Measurements from ENCODE around the gene CCL11. TPM values are rescaled to one million over a fixed set of nuclear protein-coding genes. Genes with fewer than 3 reads are reported as not detected.
A peak's percentile ranks its signal among the peaks of the same experiment; 100 is the strongest.

CCL11 gene
- total and polyA plus RNA-seq, 11 donors = 0.23 to 43.1 (median 2.4) TPM

DNA sequence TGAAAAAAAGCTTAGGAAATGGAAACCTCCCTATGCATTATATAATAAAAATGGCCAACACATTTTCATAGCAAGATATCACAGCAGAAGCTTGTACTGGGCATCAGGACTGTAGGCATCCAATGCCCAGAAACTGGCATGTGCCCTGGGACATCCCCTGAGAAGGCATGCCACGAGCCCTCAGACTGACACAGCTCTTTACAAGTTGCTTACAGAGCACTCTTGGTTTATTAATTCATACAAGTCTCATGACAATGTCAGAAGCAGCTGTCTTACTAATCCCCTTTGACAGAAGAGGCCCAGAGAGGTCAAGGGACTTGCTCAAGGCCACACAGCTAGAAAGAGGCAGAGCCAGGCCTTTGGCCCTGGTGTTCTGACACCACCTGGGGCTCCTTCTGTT lies 36.1 kb upstream of the CCL11 start:
- intact Hi-C loops (cut with DNase I) = no loop called here
- no peaks in the 10 kb centered on the region for H3K27me3 ChIP-seq
- no peak overlapping the region for H3K4me3 ChIP-seq
- no peaks in the 10 kb centered on the region for H3K9me3 ChIP-seq
- WGBS, 4 donors = 38 to 75% (median 48%) methylated on average over 1 of the region's 1 CpG
- DNase-seq (peak in 1 of 5 donors; percentile 62), ATAC-seq (no peak)
- TF ChIP-seq CTCF (IDR thresholded peaks at IDR 0.05) (no peak), POLR2A (IDR thresholded peaks at IDR 0.05) (no peak)
- peaks cover 23 to 98% (median 62%) of the 10 kb centered on the region in 12 donors for H3K4me1 ChIP-seq
- H3K36me3 ChIP-seq = no peaks in the 10 kb centered on the region
- H3K27ac ChIP-seq = peak overlapping the region in 11 of 12 donors; percentile 10 to 87 (median 53)

- Histone ChIP-seq H3K27me3 (no peaks in the 10 kb centered on the region), H3K36me3 (peaks cover 0 to 7% (median 0%) of the 10 kb centered on the region in 9 donors), H3K27ac (peak overlapping the region in 7 of 12 donors; percentile 72 to 94 (median 84)), H3K4me3 (no peak overlapping the region), H3K9me3 (no peaks in the 10 kb centered on the region), H3K4me1 (peaks cover 23 to 95% (median 76%) of the 10 kb centered on the region in 12 donors)
- intact Hi-C loops (cut with DNase I) = loop anchor here in 5 of 10 donors (5.0 to 10.0 kb wide), 3 partner anchors 46 to 51 kb away; no protein-coding TSS in a partner anchor
- ATAC-seq (no peak), DNase-seq (no peak)
- WGBS, 4 donors = 84 to 92% (median 90%) methylated on average over 3 of the region's 3 CpGs
- TF ChIP-seq CTCF (IDR thresholded peaks at IDR 0.05) (no peak), POLR2A (IDR thresholded peaks at IDR 0.05) (no peak)
Observed at GRCh38 chr17:34251186-34251585, 34.4 kb upstream of the CCL11 start.

DNA sequence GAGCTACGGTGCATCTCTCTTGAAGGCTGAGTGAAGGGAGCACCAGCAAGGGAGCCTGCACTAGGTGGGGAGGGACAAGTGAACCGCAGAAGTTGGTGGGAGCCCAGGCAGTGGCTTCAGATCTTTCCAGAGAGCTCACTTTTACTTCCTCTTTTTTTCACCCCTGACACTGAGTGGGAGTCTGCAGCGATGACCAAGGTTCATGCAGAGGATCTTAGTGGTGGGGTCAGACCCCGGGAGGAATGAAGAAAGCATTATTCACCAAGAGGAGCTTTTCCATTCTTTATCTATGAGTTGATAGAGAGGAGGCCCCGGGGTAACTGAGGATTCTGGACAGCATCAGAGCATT lies 33.5 kb upstream of the CCL11 start:
- TF ChIP-seq CTCF (IDR thresholded peaks at IDR 0.05) = no peak
- peak in 1 of 2 donors; percentile 2 for TF ChIP-seq POLR2A (IDR thresholded peaks at IDR 0.05)
- peaks cover 23 to 93% (median 78%) of the 10 kb centered on the region in 12 donors for H3K4me1 ChIP-seq
- ATAC-seq = peak in 3 of 4 donors; percentile 17 to 40 (median 35)
- WGBS, 4 donors = 24 to 38% (median 31%) methylated on average over 5 of the region's 5 CpGs
- no peak overlapping the region for H3K4me3 ChIP-seq
- peaks cover 0 to 13% (median 0%) of the 10 kb centered on the region in 9 donors for H3K36me3 ChIP-seq
- H3K27me3 ChIP-seq = no peaks in the 10 kb centered on the region
- intact Hi-C loops (cut with DNase I) = loop anchor here in 6 of 10 donors (1.0 to 10.0 kb wide), 6 partner anchors 17 to 55 kb away; no protein-coding TSS in a partner anchor
- no peaks in the 10 kb centered on the region for H3K9me3 ChIP-seq
- DNase-seq = peak in 1 of 5 donors; percentile 56
- H3K27ac ChIP-seq = peak overlapping the region; percentile 31 to 94 (median 84)

- intact Hi-C loops (cut with DNase I) = loop anchor here in 6 of 10 donors (1.0 to 10.0 kb wide), 6 partner anchors 17 to 54 kb away; no protein-coding TSS in a partner anchor
- WGBS, 4 donors = 0 to 10% (median 5%) methylated on average over 6 of the region's 6 CpGs
- Histone ChIP-seq H3K36me3 (peaks cover 0 to 13% (median 0%) of the 10 kb centered on the region in 9 donors), H3K4me3 (no peak overlapping the region), H3K9me3 (no peaks in the 10 kb centered on the region), H3K27me3 (no peaks in the 10 kb centered on the region), H3K27ac (peak overlapping the region; percentile 31 to 94 (median 84)), H3K4me1 (peaks cover 23 to 89% (median 78%) of the 10 kb centered on the region in 12 donors)
- DNase-seq = peak; percentile 94 to 98 (median 96)
- peak in 1 of 2 donors; percentile 11 for TF ChIP-seq POLR2A (IDR thresholded peaks at IDR 0.05)
- TF ChIP-seq CTCF (IDR thresholded peaks at IDR 0.05) = no peak
- ATAC-seq = peak; percentile 82 to 92 (median 90)
Observed at GRCh38 chr17:34252444-34253138, 33.0 kb upstream of the CCL11 start.
